HEK293 (cell line): ENCODE results near the gene SULT1A3.

Experiments used
- EGR2 ChIP-seq: fragments of 450-650 bp; formaldehyde crosslinking; IDR thresholded peaks from 2 replicates; pipeline ENCODE4 v1.5.1; 2016; ENCODE audit warnings: low read depth, missing biosample characterization, missing genetic modification characterization
- GLI2 ChIP-seq: fragments of 450-650 bp; formaldehyde crosslinking; IDR thresholded peaks from 2 replicates; pipeline ENCODE4; 2017; ENCODE audit warnings: missing biosample characterization, missing genetic modification characterization, low read depth, borderline replicate concordance
- GLIS1 ChIP-seq: fragments of 450-650 bp; formaldehyde crosslinking; IDR thresholded peaks from 2 replicates; pipeline ENCODE4 v1.5.1; 2016; ENCODE audit warnings: missing biosample characterization, missing genetic modification characterization
- SETDB1 ChIP-seq: IDR thresholded peaks from one replicate; pipeline ENCODE4 v1.6.1; 2017; ENCODE audit warnings: mild to moderate bottlenecking, low read length, moderate library complexity, mixed read lengths; ENCODE audit not compliant: insufficient read length
- SP7 ChIP-seq: fragments of 450-650 bp; formaldehyde crosslinking; IDR thresholded peaks from 2 replicates; pipeline ENCODE4 v1.5.1; 2016; ENCODE audit warnings: missing biosample characterization, missing genetic modification characterization
- ZFP41 ChIP-seq: fragments of 450-650 bp; formaldehyde crosslinking; IDR thresholded peaks from 2 replicates; pipeline ENCODE4 v1.5.1; 2016; ENCODE audit warnings: missing biosample characterization, missing genetic modification characterization, borderline replicate concordance
- ZNF138 ChIP-seq: fragments of 450-650 bp; formaldehyde crosslinking; IDR thresholded peaks from 2 replicates; pipeline ENCODE4 v1.5.1; 2016; ENCODE audit warnings: missing biosample characterization, missing genetic modification characterization, borderline replicate concordance
- ZNF169 ChIP-seq: fragments of 450-650 bp; formaldehyde crosslinking; IDR thresholded peaks from 2 replicates; pipeline ENCODE4 v1.5.1; 2016; ENCODE audit warnings: missing biosample characterization, missing genetic modification characterization
- ZNF184 ChIP-seq: fragments of 450-650 bp; IDR thresholded peaks from 2 replicates; pipeline ENCODE4 v1.5.1; 2018; ENCODE audit warnings: missing biosample characterization, mild to moderate bottlenecking, missing genetic modification characterization
- ZNF223 ChIP-seq: fragments of 450-650 bp; formaldehyde crosslinking; IDR thresholded peaks from 2 replicates; pipeline ENCODE4 v1.5.1; 2016; ENCODE audit warnings: missing biosample characterization, missing genetic modification characterization
- ZNF266 ChIP-seq: fragments of 450-650 bp; formaldehyde crosslinking; IDR thresholded peaks from 2 replicates; pipeline ENCODE4 v1.5.1; 2016; ENCODE audit warnings: missing biosample characterization, missing genetic modification characterization, low read depth
- ZNF274 ChIP-seq, 2 experiments: fragments of 200-500 bp in 1 of 2; fragments of 450-650 bp in 1 of 2; sonication (Bioruptor generic) in 1 of 2; formaldehyde crosslinking in 1 of 2; IDR thresholded peaks; 2 replicates each; pipeline versions ENCODE4 v1.5.1 to v1.6.1; 2014 to 2016; ENCODE audit warnings: borderline replicate concordance in 1 of 2, inconsistent platforms in 1 of 2, low read length in 1 of 2, missing biosample characterization in 1 of 2, missing genetic modification characterization in 1 of 2
- ZNF292 ChIP-seq: fragments of 450-650 bp; formaldehyde crosslinking; IDR thresholded peaks from 2 replicates; pipeline ENCODE4 v1.5.1; 2016; ENCODE audit warnings: low read depth, missing biosample characterization, missing genetic modification characterization, borderline replicate concordance
- ZNF324 ChIP-seq: fragments of 450-650 bp; formaldehyde crosslinking; IDR thresholded peaks from 2 replicates; pipeline ENCODE4 v1.5.1; 2016; ENCODE audit warnings: missing biosample characterization, missing genetic modification characterization
- ZNF37A ChIP-seq: fragments of 450-650 bp; IDR thresholded peaks from 2 replicates; pipeline ENCODE4 v1.5.1; 2018; ENCODE audit warnings: missing biosample characterization, missing genetic modification characterization
- ZNF423 ChIP-seq: fragments of 450-650 bp; formaldehyde crosslinking; IDR thresholded peaks from 2 replicates; pipeline ENCODE4 v1.5.1; 2016; ENCODE audit warnings: missing biosample characterization, missing genetic modification characterization
- ZNF513 ChIP-seq: fragments of 450-650 bp; IDR thresholded peaks from 2 replicates; pipeline ENCODE4 v1.5.1; 2018; ENCODE audit warnings: missing biosample characterization, missing genetic modification characterization
- ZNF623 ChIP-seq: fragments of 450-650 bp; formaldehyde crosslinking; IDR thresholded peaks from 2 replicates; pipeline ENCODE4 v1.5.1; 2016; ENCODE audit warnings: missing biosample characterization, missing genetic modification characterization
- ZNF654 ChIP-seq: fragments of 450-650 bp; formaldehyde crosslinking; IDR thresholded peaks from 2 replicates; pipeline ENCODE4 v1.5.1; 2016; ENCODE audit warnings: low read depth, missing biosample characterization, missing genetic modification characterization
- ZNF670 ChIP-seq: fragments of 450-650 bp; formaldehyde crosslinking; IDR thresholded peaks from 2 replicates; pipeline ENCODE4 v1.5.1; 2016; ENCODE audit warnings: missing biosample characterization, missing genetic modification characterization, low read depth
- ZNF707 ChIP-seq: fragments of 450-650 bp; formaldehyde crosslinking; IDR thresholded peaks from 2 replicates; pipeline ENCODE4 v1.5.1; 2016; ENCODE audit warnings: missing biosample characterization, missing genetic modification characterization
- ZNF768 ChIP-seq: fragments of 450-650 bp; formaldehyde crosslinking; IDR thresholded peaks from 2 replicates; pipeline ENCODE4 v1.5.1; 2018; ENCODE audit warnings: missing biosample characterization, mild to moderate bottlenecking, missing genetic modification characterization
- ZNF830 ChIP-seq: fragments of 450-650 bp; IDR thresholded peaks from 2 replicates; pipeline ENCODE4 v1.5.0; 2018; ENCODE audit warnings: missing biosample characterization, missing genetic modification characterization, low read depth, mild to moderate bottlenecking, moderate library complexity
- ZSCAN30 ChIP-seq: fragments of 450-650 bp; IDR thresholded peaks from 2 replicates; pipeline ENCODE4 v1.5.1; 2018; ENCODE audit warnings: missing biosample characterization, mild to moderate bottlenecking, missing genetic modification characterization, moderate library complexity
- TF ChIP-seq, protein P1 (sequence below): fragments of 450-650 bp; formaldehyde crosslinking; IDR thresholded peaks from 2 replicates; pipeline ENCODE4 v1.5.1; 2016; ENCODE audit warnings: missing biosample characterization, missing genetic modification characterization
- TF ChIP-seq, protein P2 (sequence below): fragments of 450-650 bp; formaldehyde crosslinking; IDR thresholded peaks from 2 replicates; pipeline ENCODE4 v1.5.1; 2016; ENCODE audit warnings: missing biosample characterization, missing genetic modification characterization
- TF ChIP-seq, protein P3 (sequence below): fragments of 450-650 bp; formaldehyde crosslinking; IDR thresholded peaks from 2 replicates; pipeline ENCODE4; 2016; ENCODE audit warnings: missing biosample characterization, missing genetic modification characterization
- TF ChIP-seq, protein P4 (sequence below): sonication (generic); formaldehyde crosslinking; IDR thresholded peaks from 2 replicates; pipeline ENCODE4 v1.8.1; 2022; ENCODE audit warnings: mild to moderate bottlenecking, moderate library complexity, missing genetic modification reagents
- TF ChIP-seq, protein P5 (sequence below): fragments of 450-650 bp; formaldehyde crosslinking; IDR thresholded peaks from 2 replicates; pipeline ENCODE4 v1.5.1; 2016; ENCODE audit warnings: missing biosample characterization, missing genetic modification characterization

Gene SULT1A3

GRCh38 chr16:30183233-30184095, 15.6 kb upstream of the SULT1A3 start, which contains the start of gene CORO1A (continued):
- TF ChIP-seq ZNF654: no peak
- TF ChIP-seq ZFP41 (tag by site-specific recombination): no peak
- TF ChIP-seq ZNF223: no peak
- no peak for TF ChIP-seq ZNF266 (tag by site-specific recombination)
- no peak for TF ChIP-seq ZNF138 (tag by site-specific recombination)
- TF ChIP-seq, protein P1, sequence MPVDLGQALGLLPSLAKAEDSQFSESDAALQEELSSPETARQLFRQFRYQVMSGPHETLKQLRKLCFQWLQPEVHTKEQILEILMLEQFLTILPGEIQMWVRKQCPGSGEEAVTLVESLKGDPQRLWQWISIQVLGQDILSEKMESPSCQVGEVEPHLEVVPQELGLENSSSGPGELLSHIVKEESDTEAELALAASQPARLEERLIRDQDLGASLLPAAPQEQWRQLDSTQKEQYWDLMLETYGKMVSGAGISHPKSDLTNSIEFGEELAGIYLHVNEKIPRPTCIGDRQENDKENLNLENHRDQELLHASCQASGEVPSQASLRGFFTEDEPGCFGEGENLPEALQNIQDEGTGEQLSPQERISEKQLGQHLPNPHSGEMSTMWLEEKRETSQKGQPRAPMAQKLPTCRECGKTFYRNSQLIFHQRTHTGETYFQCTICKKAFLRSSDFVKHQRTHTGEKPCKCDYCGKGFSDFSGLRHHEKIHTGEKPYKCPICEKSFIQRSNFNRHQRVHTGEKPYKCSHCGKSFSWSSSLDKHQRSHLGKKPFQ (tag by site-specific recombination): no peak
- TF ChIP-seq SETDB1: no peak
- no peak for TF ChIP-seq ZNF623 (tag by site-specific recombination)
- no peak for TF ChIP-seq ZNF274 (IDR thresholded peaks at IDR 0.05; ENCODE audit: low read length)
- TF ChIP-seq ZNF274 (tag by site-specific recombination; IDR thresholded peaks at IDR 0.05; ENCODE audit: borderline replicate concordance): no peak
- TF ChIP-seq ZNF324 (tag by site-specific recombination): no peak
- peak; percentile 85 for TF ChIP-seq EGR2 (tag by site-specific recombination)
- TF ChIP-seq GLI2 (tag by site-specific recombination): no peak
- TF ChIP-seq ZNF707 (tag by site-specific recombination): no peak
- TF ChIP-seq, protein P2, sequence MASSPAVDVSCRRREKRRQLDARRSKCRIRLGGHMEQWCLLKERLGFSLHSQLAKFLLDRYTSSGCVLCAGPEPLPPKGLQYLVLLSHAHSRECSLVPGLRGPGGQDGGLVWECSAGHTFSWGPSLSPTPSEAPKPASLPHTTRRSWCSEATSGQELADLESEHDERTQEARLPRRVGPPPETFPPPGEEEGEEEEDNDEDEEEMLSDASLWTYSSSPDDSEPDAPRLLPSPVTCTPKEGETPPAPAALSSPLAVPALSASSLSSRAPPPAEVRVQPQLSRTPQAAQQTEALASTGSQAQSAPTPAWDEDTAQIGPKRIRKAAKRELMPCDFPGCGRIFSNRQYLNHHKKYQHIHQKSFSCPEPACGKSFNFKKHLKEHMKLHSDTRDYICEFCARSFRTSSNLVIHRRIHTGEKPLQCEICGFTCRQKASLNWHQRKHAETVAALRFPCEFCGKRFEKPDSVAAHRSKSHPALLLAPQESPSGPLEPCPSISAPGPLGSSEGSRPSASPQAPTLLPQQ (tag by site-specific recombination): no peak; the same call in 1 of the 2 replicates
- TF ChIP-seq, protein P3, sequence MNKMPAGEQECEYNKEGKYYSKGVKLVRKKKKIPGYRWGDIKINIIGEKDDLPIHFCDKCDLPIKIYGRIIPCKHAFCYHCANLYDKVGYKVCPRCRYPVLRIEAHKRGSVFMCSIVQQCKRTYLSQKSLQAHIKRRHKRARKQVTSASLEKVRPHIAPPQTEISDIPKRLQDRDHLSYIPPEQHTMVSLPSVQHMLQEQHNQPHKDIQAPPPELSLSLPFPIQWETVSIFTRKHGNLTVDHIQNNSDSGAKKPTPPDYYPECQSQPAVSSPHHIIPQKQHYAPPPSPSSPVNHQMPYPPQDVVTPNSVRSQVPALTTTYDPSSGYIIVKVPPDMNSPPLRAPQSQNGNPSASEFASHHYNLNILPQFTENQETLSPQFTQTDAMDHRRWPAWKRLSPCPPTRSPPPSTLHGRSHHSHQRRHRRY (tag by site-specific recombination): no peak
- TF ChIP-seq SP7 (tag by site-specific recombination): 0 out of 2 replicates have a peak, but pooled peaks have one; percentile 14
- no peak for TF ChIP-seq ZNF768 (tag by site-specific recombination)
- TF ChIP-seq ZNF169: no peak
- TF ChIP-seq ZNF670: no peak
- no peak for TF ChIP-seq ZNF37A
- TF ChIP-seq ZNF184 (tag by site-specific recombination): no peak
- TF ChIP-seq ZSCAN30 (tag by site-specific recombination): no peak; the same call in 1 of the 2 replicates
- TF ChIP-seq ZNF830: no peak
- peak; percentile 92 for TF ChIP-seq GLIS1 (tag by site-specific recombination)
- TF ChIP-seq, protein P4, sequence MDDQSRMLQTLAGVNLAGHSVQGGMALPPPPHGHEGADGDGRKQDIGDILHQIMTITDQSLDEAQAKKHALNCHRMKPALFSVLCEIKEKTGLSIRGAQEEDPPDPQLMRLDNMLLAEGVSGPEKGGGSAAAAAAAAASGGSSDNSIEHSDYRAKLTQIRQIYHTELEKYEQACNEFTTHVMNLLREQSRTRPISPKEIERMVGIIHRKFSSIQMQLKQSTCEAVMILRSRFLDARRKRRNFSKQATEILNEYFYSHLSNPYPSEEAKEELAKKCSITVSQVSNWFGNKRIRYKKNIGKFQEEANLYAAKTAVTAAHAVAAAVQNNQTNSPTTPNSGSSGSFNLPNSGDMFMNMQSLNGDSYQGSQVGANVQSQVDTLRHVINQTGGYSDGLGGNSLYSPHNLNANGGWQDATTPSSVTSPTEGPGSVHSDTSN (CRISPR knock-in tag): no peak
- TF ChIP-seq ZNF292 (tag by site-specific recombination): no peak
- TF ChIP-seq ZNF423 (tag by site-specific recombination): no peak
- TF ChIP-seq ZNF513 (tag by site-specific recombination): peak; percentile 91
- TF ChIP-seq, protein P5, sequence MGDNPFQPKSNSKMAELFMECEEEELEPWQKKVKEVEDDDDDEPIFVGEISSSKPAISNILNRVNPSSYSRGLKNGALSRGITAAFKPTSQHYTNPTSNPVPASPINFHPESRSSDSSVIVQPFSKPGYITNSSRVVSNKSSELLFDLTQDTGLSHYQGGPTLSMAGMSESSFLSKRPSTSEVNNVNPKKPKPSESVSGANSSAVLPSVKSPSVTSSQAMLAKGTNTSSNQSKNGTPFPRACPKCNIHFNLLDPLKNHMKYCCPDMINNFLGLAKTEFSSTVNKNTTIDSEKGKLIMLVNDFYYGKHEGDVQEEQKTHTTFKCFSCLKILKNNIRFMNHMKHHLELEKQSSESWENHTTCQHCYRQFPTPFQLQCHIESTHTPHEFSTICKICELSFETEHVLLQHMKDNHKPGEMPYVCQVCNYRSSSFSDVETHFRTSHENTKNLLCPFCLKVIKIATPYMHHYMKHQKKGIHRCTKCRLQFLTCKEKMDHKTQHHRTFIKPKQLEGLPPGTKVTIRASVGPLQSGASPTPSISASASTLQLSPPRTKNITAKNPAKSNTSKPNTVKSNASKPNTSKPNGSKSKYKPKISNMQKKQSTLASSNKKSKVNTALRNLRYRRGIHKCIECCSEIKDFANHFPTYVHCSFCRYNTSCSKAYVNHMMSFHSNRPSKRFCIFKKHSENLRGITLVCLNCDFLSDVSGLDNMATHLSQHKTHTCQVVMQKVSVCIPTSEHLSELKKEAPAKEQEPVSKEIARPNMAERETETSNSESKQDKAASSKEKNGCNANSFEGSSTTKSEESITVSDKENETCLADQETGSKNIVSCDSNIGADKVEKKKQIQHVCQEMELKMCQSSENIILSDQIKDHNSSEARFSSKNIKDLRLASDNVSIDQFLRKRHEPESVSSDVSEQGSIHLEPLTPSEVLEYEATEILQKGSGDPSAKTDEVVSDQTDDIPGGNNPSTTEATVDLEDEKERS (tag by site-specific recombination): no peak
